Lower leg skin (tissue), 4 donors: ENCODE data around the gene CHMP3. TPM values are rescaled to one million over a fixed set of nuclear protein-coding genes. Genes with fewer than 3 reads are reported as not detected.
"Not testable (repeated sequence)": the region's sequence is repeated elsewhere in the genome, so short reads cannot be mapped to it uniquely, and the experiment has no call there.

Experiments used
- DNase-seq, 2 donors: peaks; one replicate each; pipeline ENCODE4 v3.0.0-alpha.2; 2019; ENCODE audit warnings: low spot score in 2 of 2
- H3K4me3 ChIP-seq: fragments of 200-600 bp; sonication (generic); 2 replicates; pipeline ENCODE4 v1.5.1; 2017; ENCODE audit warnings: mild to moderate bottlenecking, low read depth; ENCODE audit not compliant: poor library complexity, severe bottlenecking
- POLR2A ChIP-seq, 2 donors: fragments of 450-650 bp; IDR thresholded peaks; one replicate each; pipeline ENCODE4 v1.6.1; 2016 to 2017; ENCODE audit warnings: antibody characterized with exemption in 2 of 2, mild to moderate bottlenecking in 1 of 2, moderate library complexity in 1 of 2
- WGBS, 2 donors: methylation state at CpG; one replicate each; pipeline ENCODE4 v1.1.5; 2018; 5-methylcytosine and 5-hydroxymethylcytosine counted together
- intact Hi-C: fragments of 100-400 bp; cut with DNase I; formaldehyde crosslinking; loops from one replicate; pipeline ENCODE4 v1.15.0; 2023; ENCODE audit warnings: low total_unique reads
- total RNA-seq, 4 donors: library from RNA; depleted of rRNA; stranded (reverse); fragments of >200 nt; gene quantifications; one replicate each; pipeline ENCODE4 v1.1.0, GENCODE V29; 2016
- TF ChIP-seq, protein P1 (sequence below), 3 donors: fragments of 450-650 bp; IDR thresholded peaks; one replicate each; pipeline ENCODE4 v1.5.1; 2016; ENCODE audit warnings: antibody characterized with exemption in 3 of 3, mild to moderate bottlenecking in 3 of 3, moderate library complexity in 2 of 3

The CHMP3 gene
- total RNA-seq, 4 donors from 2014 or later = 88.2 to 110 (median 97.7) TPM

DNA sequence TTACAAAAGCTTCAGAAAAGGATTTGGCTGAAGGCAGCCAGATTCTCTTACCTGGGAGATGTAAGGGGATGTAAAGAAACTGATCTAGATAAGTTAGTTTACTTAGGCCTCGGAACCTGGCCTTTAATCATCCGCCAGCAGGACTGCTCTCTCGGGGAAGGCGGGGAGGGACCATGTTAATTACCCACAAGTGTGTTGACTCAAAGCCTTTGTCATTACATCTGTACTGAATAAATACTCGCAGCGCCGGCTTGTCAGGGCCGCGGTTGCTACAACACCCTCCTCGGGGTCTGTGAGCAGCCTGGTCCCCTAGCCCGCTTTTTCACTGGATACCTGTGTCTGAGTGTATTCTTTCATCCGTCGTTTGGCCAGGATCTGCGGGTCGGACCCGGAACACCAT is 6.7 kb downstream of the CHMP3 start:
- intact Hi-C loops = no loop called here
- no peak overlapping the region for H3K4me3 ChIP-seq
- 79 to 89% methylated on average over 16 of the region's 16 CpGs for WGBS, 2 donors
- no peak for DNase-seq
- TF ChIP-seq POLR2A (IDR thresholded peaks at IDR 0.05) = no peak
- TF ChIP-seq, protein P1, sequence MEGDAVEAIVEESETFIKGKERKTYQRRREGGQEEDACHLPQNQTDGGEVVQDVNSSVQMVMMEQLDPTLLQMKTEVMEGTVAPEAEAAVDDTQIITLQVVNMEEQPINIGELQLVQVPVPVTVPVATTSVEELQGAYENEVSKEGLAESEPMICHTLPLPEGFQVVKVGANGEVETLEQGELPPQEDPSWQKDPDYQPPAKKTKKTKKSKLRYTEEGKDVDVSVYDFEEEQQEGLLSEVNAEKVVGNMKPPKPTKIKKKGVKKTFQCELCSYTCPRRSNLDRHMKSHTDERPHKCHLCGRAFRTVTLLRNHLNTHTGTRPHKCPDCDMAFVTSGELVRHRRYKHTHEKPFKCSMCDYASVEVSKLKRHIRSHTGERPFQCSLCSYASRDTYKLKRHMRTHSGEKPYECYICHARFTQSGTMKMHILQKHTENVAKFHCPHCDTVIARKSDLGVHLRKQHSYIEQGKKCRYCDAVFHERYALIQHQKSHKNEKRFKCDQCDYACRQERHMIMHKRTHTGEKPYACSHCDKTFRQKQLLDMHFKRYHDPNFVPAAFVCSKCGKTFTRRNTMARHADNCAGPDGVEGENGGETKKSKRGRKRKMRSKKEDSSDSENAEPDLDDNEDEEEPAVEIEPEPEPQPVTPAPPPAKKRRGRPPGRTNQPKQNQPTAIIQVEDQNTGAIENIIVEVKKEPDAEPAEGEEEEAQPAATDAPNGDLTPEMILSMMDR (IDR thresholded peaks at IDR 0.05) = no peak

DNA sequence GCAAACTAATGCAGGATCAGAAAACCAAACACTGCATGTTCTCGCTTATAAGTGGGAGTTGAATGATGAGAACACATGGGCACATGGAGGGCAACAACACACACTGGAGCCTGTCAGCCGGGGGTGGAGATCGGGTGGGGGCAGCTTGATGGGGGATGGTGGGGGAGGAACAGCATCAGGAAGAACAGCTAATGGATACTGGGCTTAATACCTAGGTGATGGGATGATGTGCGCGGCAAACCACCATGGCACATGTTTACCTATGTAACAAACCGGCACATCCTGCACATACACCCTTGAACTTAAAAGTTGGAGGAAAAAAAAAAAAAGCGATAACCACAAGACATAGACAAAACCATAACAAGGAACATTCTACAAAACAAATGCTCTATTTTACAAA is 10.4 kb downstream of the CHMP3 start:
- intact Hi-C loops = no loop called here
- no peak overlapping the region for H3K4me3 ChIP-seq
- 92 to 95% methylated on average over 7 of the region's 7 CpGs for WGBS, 2 donors
- TF ChIP-seq, protein P1 (IDR thresholded peaks at IDR 0.05) = no peak
- no peak for TF ChIP-seq POLR2A (IDR thresholded peaks at IDR 0.05)
- DNase-seq = no peak

DNA sequence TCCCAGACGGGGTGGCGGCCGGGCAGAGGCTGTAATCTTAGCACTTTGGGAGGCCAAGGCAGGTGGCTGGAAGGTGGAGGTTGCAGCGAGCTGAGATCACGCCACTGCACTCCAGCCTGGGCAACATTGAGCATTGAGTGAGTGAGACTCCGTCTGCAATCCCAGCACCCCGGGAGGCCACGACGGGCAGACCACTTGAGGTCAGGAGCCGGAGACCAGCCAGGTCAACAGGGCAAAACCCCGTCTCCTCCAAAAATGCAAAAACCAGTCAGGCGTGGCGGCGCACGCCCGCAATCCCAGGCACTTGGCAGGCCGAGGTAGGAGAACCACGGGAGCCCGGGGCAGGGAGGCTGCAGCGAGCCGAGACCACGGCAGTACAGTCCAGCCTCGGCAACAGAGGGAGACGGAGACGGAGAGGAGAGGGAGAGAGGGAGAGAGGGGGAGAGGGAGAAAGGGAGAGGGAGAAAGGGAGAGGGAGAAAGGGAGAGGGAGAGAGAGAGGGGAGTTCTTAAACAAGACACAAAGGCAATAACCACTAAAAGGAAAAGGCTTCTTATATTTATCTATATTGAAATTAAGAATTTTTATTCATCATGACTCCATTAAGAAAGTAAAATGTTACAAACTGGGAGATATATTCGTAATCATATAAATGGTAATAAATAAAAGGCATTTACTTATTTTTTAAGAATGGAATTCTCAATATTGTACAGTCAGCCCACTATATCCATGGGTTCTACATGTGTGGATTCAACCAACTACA is 13.1 kb downstream of the CHMP3 start:
- DNase-seq, H3K4me3 ChIP-seq, intact Hi-C loops: not testable (repeated sequence)
- WGBS, 2 donors = 95 to 97% methylated on average over 26 of the region's 26 CpGs

DNA sequence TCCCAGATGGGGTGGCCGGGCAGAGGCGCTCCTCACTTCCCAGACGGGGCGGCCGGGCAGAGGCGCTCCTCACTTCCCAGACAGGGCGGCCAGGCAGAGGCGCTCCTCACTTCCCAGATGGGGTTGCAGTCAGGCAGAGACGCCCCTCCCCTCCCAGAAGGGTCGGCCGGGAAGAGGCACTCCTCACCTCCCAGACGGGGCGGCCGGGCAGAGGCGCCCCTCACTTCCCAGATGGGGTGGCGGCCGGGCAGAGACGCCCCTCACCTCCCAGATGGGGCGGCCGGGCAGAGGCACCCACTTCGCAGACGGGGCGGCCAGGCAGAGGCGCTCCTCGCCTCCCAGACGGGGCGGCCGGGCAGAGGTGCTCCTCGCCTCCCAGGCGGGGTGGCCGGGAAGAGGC is 13.8 kb downstream of the CHMP3 start:
- DNase-seq, intact Hi-C loops, H3K4me3 ChIP-seq: not testable (repeated sequence)
- WGBS, 2 donors = 91 to 98% methylated on average over 7 to 31 of the region's 31 CpGs

DNA sequence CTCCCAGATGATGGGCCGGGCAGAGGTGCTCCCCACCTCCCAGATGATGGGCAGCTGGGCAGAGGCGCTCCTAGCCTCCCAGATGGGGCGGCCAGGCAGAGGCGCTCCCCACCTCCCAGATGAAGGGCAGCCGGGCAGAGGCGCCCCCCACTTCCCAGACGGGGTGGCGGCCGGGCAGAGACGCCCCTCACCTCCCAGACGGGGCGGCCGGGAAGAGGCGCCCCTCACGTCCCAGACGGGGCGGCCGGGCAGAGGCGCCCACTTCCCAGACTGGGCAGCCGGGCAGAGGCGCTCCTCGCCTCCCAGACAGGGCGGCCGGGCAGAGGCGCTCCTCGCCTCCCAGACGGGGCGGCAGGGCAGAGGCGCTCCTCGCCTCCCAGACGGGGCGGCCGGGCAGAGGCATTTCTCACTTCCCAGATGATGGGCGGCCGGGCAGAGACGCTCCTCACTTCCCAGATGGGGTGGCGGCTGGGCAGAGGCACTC is 14.3 kb downstream of the CHMP3 start:
- WGBS, 2 donors = 93 to 94% methylated on average over 17 to 28 of the region's 37 CpGs
- intact Hi-C loops, DNase-seq, H3K4me3 ChIP-seq: not testable (repeated sequence)

DNA sequence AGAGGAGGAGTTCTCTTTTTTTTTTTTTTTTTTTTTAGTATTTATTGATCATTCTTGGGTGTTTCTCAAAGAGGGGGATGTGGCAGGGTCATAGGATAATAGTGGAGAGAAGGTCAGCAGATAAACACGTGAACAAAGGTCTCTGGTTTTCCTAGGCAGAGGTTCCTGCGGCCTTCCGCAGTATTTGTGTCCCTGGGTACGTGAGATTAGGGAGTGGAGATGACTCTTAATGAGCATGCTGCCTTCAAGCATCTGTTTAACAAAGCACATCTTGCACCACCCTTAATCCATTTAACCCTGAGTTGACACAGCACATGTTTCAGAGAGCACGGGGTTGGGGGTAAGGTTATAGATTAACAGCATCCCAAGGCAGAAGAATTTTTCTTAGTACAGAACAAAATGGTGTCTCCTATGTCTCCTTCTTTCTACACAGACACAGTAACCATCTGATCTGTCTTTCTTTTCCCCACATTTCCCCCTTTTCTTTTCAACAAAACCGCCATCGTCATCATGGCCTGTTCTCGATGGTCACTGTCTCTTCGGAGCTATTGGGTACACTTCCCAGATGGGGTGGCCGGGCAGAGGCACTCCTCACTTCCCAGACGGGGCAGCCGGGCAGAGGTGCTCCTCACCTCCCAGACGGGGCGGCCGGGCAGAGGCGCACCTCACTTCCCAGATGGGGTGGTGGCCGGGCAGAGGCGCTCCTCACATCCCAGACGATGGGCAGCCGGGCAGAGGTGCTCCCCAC is 14.9 kb downstream of the CHMP3 start:
- intact Hi-C loops, DNase-seq, H3K4me3 ChIP-seq: not testable (repeated sequence)
- WGBS, 2 donors = 96 to 97% methylated on average over 17 to 20 of the region's 20 CpGs

DNA sequence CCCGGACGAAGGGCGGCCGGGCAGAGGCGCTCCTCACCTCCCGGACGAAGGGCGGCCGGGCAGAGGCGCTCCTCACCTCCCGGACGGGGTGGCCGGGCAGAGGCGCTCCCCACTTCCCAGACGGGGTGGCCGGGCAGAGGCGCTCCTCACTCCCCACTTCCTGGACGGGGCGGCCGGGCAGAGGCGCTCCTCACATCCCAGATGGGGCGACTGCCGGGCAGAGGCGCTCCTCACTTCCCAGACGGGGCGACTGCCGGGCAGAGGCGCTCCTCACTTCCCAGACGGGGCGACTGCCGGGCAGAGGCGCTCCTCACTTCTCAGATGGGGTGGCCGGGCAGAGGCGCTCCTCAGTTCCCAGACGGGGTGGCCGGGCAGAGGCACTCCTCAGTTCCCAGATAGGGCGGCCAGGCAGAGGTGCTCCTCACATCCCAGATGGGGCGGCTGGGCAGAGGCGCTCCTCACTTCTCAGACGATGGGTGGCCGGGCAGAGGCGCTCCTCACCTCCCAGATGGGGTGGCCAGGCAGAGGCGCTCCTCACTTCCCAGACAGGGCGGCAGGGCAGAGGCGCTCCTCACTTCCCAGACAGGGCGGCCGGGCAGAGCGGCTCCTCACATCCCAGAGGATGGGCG is 17.8 kb downstream of the CHMP3 start:
- H3K4me3 ChIP-seq, DNase-seq, intact Hi-C loops: not testable (repeated sequence)
- WGBS, 2 donors = 95 to 98% methylated on average over 29 to 30 of the region's 49 CpGs

DNA sequence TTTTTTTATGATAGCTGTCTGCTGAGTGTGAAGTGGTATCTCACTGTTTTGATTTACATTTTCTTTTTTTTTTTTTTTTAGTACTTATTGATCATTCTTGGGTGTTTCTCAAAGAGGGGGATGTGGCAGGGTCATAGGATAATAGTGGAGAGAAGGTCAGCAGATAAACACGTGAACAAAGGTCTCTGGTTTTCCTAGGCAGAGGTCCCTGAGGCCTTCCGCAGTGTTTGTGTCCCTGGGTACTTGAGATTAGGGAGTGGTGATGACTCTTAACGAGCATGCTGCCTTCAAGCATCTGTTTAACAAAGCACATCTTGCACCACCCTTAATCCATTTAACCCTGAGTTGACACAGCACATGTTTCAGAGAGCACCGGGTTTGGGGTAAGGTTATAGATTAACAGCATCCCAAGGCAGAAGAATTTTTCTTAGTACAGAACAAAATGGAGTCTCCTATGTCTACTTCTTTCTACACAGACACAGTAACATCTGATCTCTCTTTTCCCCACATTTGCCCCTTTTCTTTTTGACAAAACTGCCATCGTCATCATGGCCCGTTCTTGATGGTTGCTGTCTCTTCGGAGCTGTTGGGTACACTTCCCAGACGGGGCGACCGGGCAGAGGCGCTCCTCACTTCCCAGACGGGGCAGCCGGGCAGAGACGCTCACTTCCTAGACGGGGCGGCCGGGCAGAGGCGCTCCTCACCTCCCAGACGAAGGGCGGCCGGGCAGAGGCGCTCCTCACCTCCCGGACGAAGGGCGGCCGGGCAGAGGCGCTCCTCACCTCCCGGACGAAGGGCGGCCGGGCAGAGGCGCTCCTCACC is 18.8 kb downstream of the CHMP3 start:
- DNase-seq, H3K4me3 ChIP-seq, intact Hi-C loops: not testable (repeated sequence)
- 92 to 95% methylated on average over 18 to 23 of the region's 32 CpGs for WGBS, 2 donors
